Left lung (tissue), 10 donors: ENCODE data around the gene CHI3L1. TPM values are rescaled to one million over a fixed set of nuclear protein-coding genes. Genes with fewer than 3 reads are reported as not detected.

Source experiments
- ATAC-seq: fragments of 200-7000 bp; cut with Tn5 transposase; one replicate; pipeline ENCODE4 v1.9.1; 2020; ENCODE audit warnings: moderate library complexity
- DNase-seq, 4 donors: peaks; one replicate each; pipeline ENCODE4 v3.0.0-alpha.2; 2013 to 2020
- H3K27ac ChIP-seq, 2 donors: fragments of 200-600 bp; sonication (generic) in 1 of 2; one replicate each; pipeline versions ENCODE4 v1.5.0 to v1.8.0; 2020 to 2021
- H3K27me3 ChIP-seq, 2 donors: fragments of 200-600 bp; sonication (generic) in 1 of 2; one replicate each; pipeline versions ENCODE4 v1.5.0 to v1.8.0; 2020 to 2021
- H3K36me3 ChIP-seq, 2 donors: fragments of 200-600 bp; sonication (generic) in 1 of 2; one replicate each; pipeline versions ENCODE4 v1.5.0 to v1.8.0; 2020 to 2021
- H3K4me1 ChIP-seq, 2 donors: fragments of 200-600 bp; one replicate each; pipeline ENCODE4 v1.8.0; 2021
- H3K4me3 ChIP-seq, 2 donors: fragments of 200-600 bp; sonication (generic) in 1 of 2; one replicate each; pipeline versions ENCODE4 v1.5.0 to v1.8.0; 2020 to 2021; ENCODE audit warnings: mild to moderate bottlenecking in 1 of 2
- H3K9me3 ChIP-seq, 2 donors: fragments of 200-600 bp; sonication (generic) in 1 of 2; one replicate each; pipeline versions ENCODE4 v1.5.0 to v1.8.0; 2020 to 2021
- CTCF ChIP-seq, 2 donors: fragments of 200-600 bp; sonication (generic) in 1 of 2; IDR thresholded peaks; one replicate each; pipeline versions ENCODE4 v1.5.0 to v1.8.0; 2021; ENCODE audit warnings: antibody characterized with exemption in 2 of 2
- intact Hi-C, 2 donors: fragments of 100-400 bp; cut with DNase I; formaldehyde crosslinking; loops; one replicate each; pipeline versions ENCODE4 v1.11.2 to v1.14.2; 2022
- polyA plus RNA-seq, 6 donors: library from polyadenylated mRNA; unstranded; fragments of 120-200 nt; gene quantifications; one replicate each; pipeline ENCODE4 v1.2.1, GENCODE V29; 2013; ENCODE audit not compliant: insufficient read length in 6 of 6
- total RNA-seq, 2 donors: library from RNA; stranded (reverse); fragmentation: NEBNext Ultra II Directional; extraction: Animal tissue kit (Norgen Biotek cat#: 25700); gene quantifications; one replicate each; pipeline ENCODE4 v1.2.1, GENCODE V29; 2021
- donor health status: DM: no; HTN: yes; CAD: no.
- donor health status: DM: no; HTN: no; CAD: no.

CHI3L1 gene
- total and polyA plus RNA-seq, 8 donors = 0.44 to 74.9 (median 1.3) TPM

- Histone ChIP-seq H3K27ac (no peak overlapping the region), H3K4me3 (no peak overlapping the region), H3K36me3 (no peaks in the 10 kb centered on the region), H3K4me1 (no peaks in the 10 kb centered on the region), H3K27me3 (peaks cover 0 to 13% of the 10 kb centered on the region in 2 donors), H3K9me3 (no peaks in the 10 kb centered on the region)
- intact Hi-C loops = no loop called here
- no peak for DNase-seq
- peak in 1 of 2 donors; percentile 8 for TF ChIP-seq CTCF (IDR thresholded peaks at IDR 0.05)
- ATAC-seq = peak; percentile 86
Measured at GRCh38 chr1:203166192-203166940, 20.1 kb downstream of the CHI3L1 start.

DNA sequence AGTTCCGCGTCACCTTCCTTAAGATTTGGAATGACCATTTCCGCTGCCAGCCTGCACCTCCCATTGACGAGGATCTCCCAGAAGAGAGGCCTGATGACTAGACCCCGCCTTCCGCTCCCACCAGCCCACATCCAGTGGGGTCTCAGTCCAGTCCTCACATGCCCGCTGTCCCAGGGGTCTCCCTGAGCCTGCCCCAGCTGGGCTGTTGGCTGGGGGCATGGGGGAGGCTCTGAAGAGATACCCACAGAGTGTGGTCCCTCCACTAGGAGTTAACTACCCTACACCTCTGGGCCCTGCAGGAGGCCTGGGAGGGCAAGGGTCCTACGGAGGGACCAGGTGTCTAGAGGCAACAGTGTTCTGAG, 20.7 kb downstream of the CHI3L1 start:
- Histone ChIP-seq H3K9me3 (no peaks in the 10 kb centered on the region), H3K4me3 (no peak overlapping the region), H3K27ac (no peak overlapping the region), H3K36me3 (no peaks in the 10 kb centered on the region), H3K27me3 (peaks cover 0 to 18% of the 10 kb centered on the region in 2 donors), H3K4me1 (no peaks in the 10 kb centered on the region)
- no peak for TF ChIP-seq CTCF (IDR thresholded peaks at IDR 0.05)
- no peak for DNase-seq
- intact Hi-C loops = no loop called here
- no peak for ATAC-seq

DNA sequence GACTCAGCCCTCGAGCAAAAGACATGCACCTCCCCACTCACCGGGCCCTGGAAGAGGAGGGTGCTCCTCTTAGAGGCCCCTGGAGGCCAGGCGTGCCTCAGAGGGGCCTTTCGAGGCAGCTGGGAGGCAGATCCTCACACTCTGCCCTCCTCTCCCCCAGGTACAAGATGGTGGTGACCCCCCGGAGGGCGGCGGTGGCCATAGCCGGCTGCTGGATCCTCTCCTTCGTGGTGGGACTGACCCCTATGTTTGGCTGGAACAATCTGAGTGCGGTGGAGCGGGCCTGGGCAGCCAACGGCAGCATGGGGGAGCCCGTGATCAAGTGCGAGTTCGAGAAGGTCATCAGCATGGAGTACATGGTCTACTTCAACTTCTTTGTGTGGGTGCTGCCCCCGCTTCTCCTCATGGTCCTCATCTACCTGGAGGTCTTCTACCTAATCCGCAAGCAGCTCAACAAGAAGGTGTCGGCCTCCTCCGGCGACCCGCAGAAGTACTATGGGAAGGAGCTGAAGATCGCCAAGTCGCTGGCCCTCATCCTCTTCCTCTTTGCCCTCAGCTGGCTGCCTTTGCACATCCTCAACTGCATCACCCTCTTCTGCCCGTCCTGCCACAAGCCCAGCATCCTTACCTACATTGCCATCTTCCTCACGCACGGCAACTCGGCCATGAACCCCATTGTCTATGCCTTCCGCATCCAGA, 21.3 kb downstream of the CHI3L1 start:
- Histone ChIP-seq H3K36me3 (no peaks in the 10 kb centered on the region), H3K4me3 (no peak overlapping the region), H3K9me3 (no peaks in the 10 kb centered on the region), H3K27ac (no peak overlapping the region), H3K4me1 (no peaks in the 10 kb centered on the region), H3K27me3 (peaks cover 0 to 22% of the 10 kb centered on the region in 2 donors)
- ATAC-seq (no peak), DNase-seq (no peak)
- intact Hi-C loops = no loop called here
- no peak for TF ChIP-seq CTCF (IDR thresholded peaks at IDR 0.05)

DNA sequence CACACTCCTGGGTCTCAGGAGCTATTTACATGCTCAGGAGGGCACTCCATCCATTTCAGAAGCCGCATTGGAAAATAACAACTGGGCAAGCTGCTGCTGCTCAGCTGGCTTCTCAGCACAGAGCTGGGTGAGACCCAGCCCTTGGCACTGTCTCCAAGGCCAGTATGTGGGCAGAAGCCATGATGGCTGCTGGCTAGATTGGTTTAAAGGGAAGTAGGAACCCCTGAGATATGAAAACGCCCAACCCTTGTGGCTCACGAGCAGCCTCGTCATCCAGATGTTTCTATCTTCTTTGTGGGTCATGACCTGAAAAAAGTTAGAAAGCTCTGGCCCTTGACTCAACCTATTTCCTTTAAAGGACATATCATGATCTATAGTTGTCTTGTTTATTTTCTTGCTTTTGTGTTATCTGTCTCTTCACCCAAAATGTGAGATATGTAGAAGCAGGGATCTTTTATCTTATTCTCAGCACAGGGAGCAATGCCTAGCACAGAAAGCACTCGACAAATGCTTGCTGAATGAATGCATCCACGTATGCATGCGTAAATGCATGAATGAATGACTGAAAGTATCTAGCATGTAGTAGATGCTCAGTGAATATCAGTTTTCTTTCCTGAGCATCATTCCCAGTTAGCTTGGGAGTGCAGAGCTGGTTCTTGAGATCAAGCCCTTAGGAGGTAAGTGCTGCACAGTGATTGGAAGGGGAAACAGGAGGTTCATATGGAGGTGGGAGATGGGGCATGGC, 22.4 kb downstream of the CHI3L1 start:
- no peaks in the 10 kb centered on the region for H3K36me3 ChIP-seq
- DNase-seq (peak in 1 of 4 donors; percentile 4), ATAC-seq (no peak)
- H3K4me3 ChIP-seq = no peak overlapping the region
- H3K4me1 ChIP-seq = no peaks in the 10 kb centered on the region
- no peak for TF ChIP-seq CTCF (IDR thresholded peaks at IDR 0.05)
- peaks cover 0 to 22% of the 10 kb centered on the region in 2 donors for H3K27me3 ChIP-seq
- H3K27ac ChIP-seq = no peak overlapping the region
- intact Hi-C loops = no loop called here
- H3K9me3 ChIP-seq = no peaks in the 10 kb centered on the region

DNA sequence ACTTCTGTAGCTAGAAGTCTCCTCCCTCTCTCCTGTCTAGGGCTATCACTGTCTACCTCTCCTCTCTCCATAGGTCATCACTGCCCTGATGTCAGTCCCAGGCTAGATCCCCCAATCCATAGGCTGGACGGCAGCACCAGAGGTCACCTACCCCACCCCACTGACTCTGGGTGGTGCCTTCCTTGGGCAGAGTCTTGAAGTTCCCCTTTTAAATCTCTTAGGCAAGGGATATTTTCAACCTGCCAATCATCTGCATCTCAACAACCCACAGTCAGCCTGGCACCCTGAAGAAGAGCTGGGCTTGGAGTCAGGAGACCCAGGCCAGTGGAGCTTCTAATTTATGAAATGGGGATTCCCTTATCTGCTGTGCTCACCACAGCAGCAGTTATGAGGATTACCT, 24.1 kb downstream of the CHI3L1 start:
- peaks cover 0 to 22% of the 10 kb centered on the region in 2 donors for H3K27me3 ChIP-seq
- H3K4me1 ChIP-seq = no peaks in the 10 kb centered on the region
- no peaks in the 10 kb centered on the region for H3K36me3 ChIP-seq
- DNase-seq = no peak
- no peak overlapping the region for H3K4me3 ChIP-seq
- no peak overlapping the region for H3K27ac ChIP-seq
- intact Hi-C loops = no loop called here
- peak; percentile 11 for ATAC-seq
- no peaks in the 10 kb centered on the region for H3K9me3 ChIP-seq
- no peak for TF ChIP-seq CTCF (IDR thresholded peaks at IDR 0.05)
